HCT116 (cell line): Measurements from ENCODE around the gene RAI14. TPM values are rescaled to one million over a fixed set of nuclear protein-coding genes. Genes with fewer than 3 reads are reported as not detected.
A peak's percentile ranks its signal among the peaks of the same experiment; 100 is the strongest.

Experiments used
- ATAC-seq: fragments of 200-7000 bp; cut with Tn5 transposase; 2 replicates; pipeline ENCODE4 v1.9.1; 2020; ENCODE audit warnings: mild to moderate bottlenecking, moderate library complexity
- BruUV-seq: library from RNA; stranded (reverse); fragments of 400-500 nt; replicated peaks from 2 replicates; lab custom pipeline; 2021; lab: Mats Ljungman, UMichigan
- CTCF ChIA-PET: fragments of 300-600 bp; sonication (Branson Sonifier 250); formaldehyde crosslinking; loops from one replicate; lab custom pipeline; 2021; ENCODE audit warnings: antibody characterized with exemption; lab: Charles Lee
- POLR2A ChIA-PET: fragments of 300-600, 350-600 bp; sonication (Branson Sonifier 250); formaldehyde crosslinking; loops from one replicate; lab custom pipeline; 2021; ENCODE audit warnings: antibody characterized with exemption; lab: Charles Lee
- RAD21 ChIA-PET, 2 experiments: fragments of 300-600 bp; sonication (Branson Sonifier 250); formaldehyde crosslinking; loops; one replicate each; lab custom pipeline; 2023; ENCODE audit warnings: low total read pairs in 2 of 2; ENCODE audit not compliant: uncharacterized antibody in 2 of 2, unreplicated experiment in 2 of 2, low non-redundant PET in 1 of 2; lab: Charles Lee
- DNase-seq: peaks from one replicate; pipeline ENCODE4 v3.0.0-alpha.2; 2010; ENCODE audit warnings: low read depth, low spot score
- H2AFZ ChIP-seq: fragments of 200-600 bp; shearing (Covaris generic), sonication (generic); 2 replicates; pipeline ENCODE4 v1.6.1; 2017; ENCODE audit warnings: low read depth, mixed run types, mixed read lengths, antibody characterized with exemption, low read length; ENCODE audit not compliant: poor library complexity, severe bottlenecking
- H3K27ac ChIP-seq: 2 replicates; pipeline ENCODE4 v1.5.1; 2012; ENCODE audit warnings: low read depth, low read length
- H3K27me3 ChIP-seq: fragments of 200-600 bp; sonication (generic); 2 replicates; pipeline ENCODE4 v1.6.1; 2016; ENCODE audit warnings: mixed run types, low read length, mixed read lengths; ENCODE audit not compliant: insufficient read depth
- H3K36me3 ChIP-seq, 2 experiments: fragments of 200-500 bp in 1 of 2; fragments of 200-600 bp in 1 of 2; sonication (Bioruptor generic) in 1 of 2; sonication (generic) in 1 of 2; 2 replicates each; pipeline versions ENCODE4 v1.5.1 to v1.6.1; 2014 to 2016; ENCODE audit warnings: low read length in 2 of 2, inconsistent platforms in 1 of 2, mixed read lengths in 1 of 2, mixed run types in 1 of 2; ENCODE audit not compliant: insufficient read depth in 2 of 2, control insufficient read depth in 1 of 2
- H3K4me1 ChIP-seq, 2 experiments: fragments of 200-600 bp in 1 of 2; sonication (generic) in 1 of 2; 2 replicates each; pipeline versions ENCODE4 v1.5.1 to v1.6.1; 2012 to 2017; ENCODE audit warnings: low read length in 2 of 2, inconsistent platforms in 1 of 2, mild to moderate bottlenecking in 1 of 2, mixed read lengths in 1 of 2, mixed run types in 1 of 2, moderate library complexity in 1 of 2; ENCODE audit not compliant: insufficient read depth in 2 of 2, control insufficient read depth in 1 of 2
- H3K4me2 ChIP-seq: fragments of 200-600 bp; sonication (generic); 2 replicates; pipeline ENCODE4 v1.6.1; 2017; ENCODE audit warnings: mixed run types, low read length, mixed read lengths
- H3K4me3 ChIP-seq, 2 experiments: fragments of 200-600 bp in 1 of 2; sonication (generic) in 1 of 2; replicated peaks in 1 of 2; 2 replicates each; pipeline ENCODE4 v1.5.1; 2011 to 2016; ENCODE audit warnings: low read length in 2 of 2, control low read depth in 1 of 2, low read depth in 1 of 2, mild to moderate bottlenecking in 1 of 2, mixed read lengths in 1 of 2, mixed run types in 1 of 2
- H3K79me2 ChIP-seq: fragments of 200-600 bp; sonication (generic); 2 replicates; pipeline ENCODE4 v1.6.1; 2017; ENCODE audit warnings: mild to moderate bottlenecking, mixed run types, low read length, moderate library complexity, mixed read lengths; ENCODE audit not compliant: insufficient read depth
- H3K9ac ChIP-seq: fragments of 200-600 bp; sonication (generic); 2 replicates; pipeline ENCODE4 v1.6.1; 2016; ENCODE audit warnings: low read length, mixed read lengths
- H3K9me2 ChIP-seq: fragments of 200-600 bp; sonication (generic), shearing (Covaris generic); 2 replicates; pipeline ENCODE4 v1.6.1; 2017; ENCODE audit warnings: mixed run types, mild to moderate bottlenecking, moderate library complexity; ENCODE audit not compliant: insufficient read depth
- H3K9me3 ChIP-seq, 2 experiments: fragments of 200-500 bp in 1 of 2; fragments of 200-600 bp in 1 of 2; sonication (Bioruptor generic) in 1 of 2; sonication (generic) in 1 of 2; 2 replicates each; pipeline ENCODE4 v1.6.1; 2014 to 2017; ENCODE audit warnings: low read length in 2 of 2, mixed read lengths in 2 of 2, inconsistent platforms in 1 of 2, low read depth in 1 of 2, mild to moderate bottlenecking in 1 of 2, mixed run types in 1 of 2, moderate library complexity in 1 of 2; ENCODE audit not compliant: control insufficient read depth in 1 of 2, insufficient read depth in 1 of 2
- H4K20me1 ChIP-seq: fragments of 200-600 bp; sonication (generic), shearing (Covaris generic); 2 replicates; pipeline ENCODE4 v1.6.1; 2017; ENCODE audit warnings: mixed run types, mild to moderate bottlenecking, moderate library complexity; ENCODE audit not compliant: insufficient read depth
- CBX3 ChIP-seq: IDR thresholded peaks from 2 replicates; pipeline ENCODE4 v1.6.1; 2012; ENCODE audit warnings: low read depth
- CEBPB ChIP-seq: IDR thresholded peaks from 2 replicates; pipeline ENCODE4 v1.6.1; 2012; ENCODE audit warnings: low read depth
- EGR1 ChIP-seq: IDR thresholded peaks from 2 replicates; pipeline ENCODE4 v1.6.1; 2012; ENCODE audit warnings: low read depth
- ELF1 ChIP-seq: IDR thresholded peaks from 2 replicates; pipeline ENCODE4 v1.6.1; 2012; ENCODE audit warnings: low read depth, borderline replicate concordance
- EZH2 ChIP-seq: fragments of 200-600 bp; sonication (generic); IDR thresholded peaks from 2 replicates; pipeline ENCODE4 v1.6.1; 2017; ENCODE audit warnings: antibody characterized with exemption, mixed run types
- JUND ChIP-seq: IDR thresholded peaks from 2 replicates; pipeline ENCODE4 v1.6.1; 2012
- MAX ChIP-seq: IDR thresholded peaks from 2 replicates; pipeline ENCODE4 v1.6.1; 2012
- POLR2A ChIP-seq: IDR thresholded peaks from 2 replicates; pipeline ENCODE4 v1.7.0; 2011; ENCODE audit warnings: borderline replicate concordance; ENCODE audit not compliant: insufficient read depth, insufficient read length; ENCODE audit errors: extremely low read depth
- POLR2AphosphoS5 ChIP-seq: IDR thresholded peaks from 2 replicates; pipeline ENCODE4 v1.6.1; 2011; ENCODE audit warnings: mild to moderate bottlenecking, low read depth, low read length, moderate library complexity
- RAD21 ChIP-seq: IDR thresholded peaks from 2 replicates; pipeline ENCODE4 v1.6.1; 2012; ENCODE audit warnings: low read depth, mild to moderate bottlenecking
- SP1 ChIP-seq: IDR thresholded peaks from 2 replicates; pipeline ENCODE4 v1.6.1; 2012; ENCODE audit warnings: low read depth
- TCF7L2 ChIP-seq: IDR thresholded peaks from 2 replicates; pipeline ENCODE4 v1.7.0; 2011; ENCODE audit warnings: borderline replicate concordance, inconsistent platforms; ENCODE audit not compliant: insufficient read depth, insufficient read length; ENCODE audit errors: extremely low read depth
- intact Hi-C: fragments of 100-400 bp; cut with micrococcal nuclease; formaldehyde crosslinking; loops from 2 replicates; pipeline ENCODE4 v1.10.0; 2022
- total RNA-seq: library from RNA; stranded (reverse); gene quantifications from one replicate; pipeline ENCODE4 v1.2.1, GENCODE V29; 2021; ENCODE audit not compliant: unreplicated experiment
- TF ChIP-seq, protein P1 (sequence below): IDR thresholded peaks from 2 replicates; pipeline ENCODE4 v1.6.1; 2012; ENCODE audit warnings: low read depth
- TF ChIP-seq, protein P2 (sequence below): IDR thresholded peaks from 2 replicates; pipeline ENCODE4 v1.6.1; 2012

RAI14 gene
- total RNA-seq, 1 experiment from 2014 or later: 47.9 TPM

DNA sequence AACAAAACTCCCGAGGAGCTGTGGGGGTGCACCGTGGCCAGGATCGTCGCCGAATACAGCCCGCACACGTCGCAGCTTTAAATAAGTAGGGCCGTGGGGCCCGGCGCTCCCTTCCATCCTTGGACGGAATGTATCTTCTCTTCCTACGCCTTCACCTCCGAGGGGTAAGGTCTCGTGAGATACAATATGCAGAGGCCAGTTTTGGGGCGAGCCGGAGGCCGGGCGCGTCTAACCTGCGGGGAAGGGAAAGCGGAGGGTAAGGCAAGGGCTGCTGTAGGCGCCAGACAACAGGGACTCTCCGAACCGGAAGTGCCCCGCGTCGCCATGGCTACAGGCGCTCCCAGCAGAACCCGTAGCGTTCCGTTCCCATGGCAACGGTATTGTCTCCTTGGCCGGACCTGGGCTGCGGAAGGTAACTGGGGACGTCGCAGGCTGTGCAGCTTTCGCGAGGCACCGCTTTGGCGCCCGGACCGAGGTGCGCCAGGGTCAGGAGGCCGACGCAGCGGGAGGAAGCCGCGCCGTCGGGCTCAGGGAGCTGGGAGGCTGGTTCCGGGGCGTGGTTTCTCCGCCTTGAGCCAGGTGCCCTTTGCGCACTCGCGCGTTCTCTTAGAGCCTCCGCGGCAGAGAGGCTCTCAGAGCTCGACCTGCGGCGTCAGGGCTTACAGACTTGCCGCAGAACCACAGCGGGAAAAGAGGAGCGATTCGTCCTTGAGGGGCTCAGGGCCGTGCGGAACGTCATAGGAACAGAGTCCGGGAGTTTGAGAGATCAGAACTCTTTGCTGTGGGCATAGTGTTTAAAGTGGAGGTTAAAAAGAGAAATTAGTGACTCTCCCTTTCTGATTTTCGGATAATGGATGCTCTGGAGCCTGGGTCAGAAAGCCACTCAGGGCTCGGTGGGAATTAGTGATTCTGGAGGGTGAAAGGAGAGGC is 182.9 kb downstream of the RAI14 start, which contains the start of gene TTC23L:
TTC23L (plus strand) TSS at position 380 of the 930 bp plus-strand sequence. CDS start 1,508 bp downstream, outside the sequence.
- H2AFZ ChIP-seq: peak within 1 kb of the TSS; percentile 79
- ChIA-PET CTCF (no interaction called here), POLR2A (interaction anchor here (0.8 to 0.9 kb wide), 2 partner anchors 15 to 76 kb away, joined by 3 read pairs; partner anchors contain the start of genes BRIX1 and RAD1), RAD21 (no interaction called here)
- no peaks in the 10 kb centered on the region for H3K79me2 ChIP-seq
- TSS peak; percentile 33 for BruUV-seq
- no peak for TF ChIP-seq RAD21
- no peak for TF ChIP-seq EZH2
- TF ChIP-seq ELF1: peak; percentile 47; the same call in 1 of the 2 replicates
- TF ChIP-seq MAX: no peak; the same call in none of the 2 replicates
- TF ChIP-seq CEBPB: no peak
- peak; percentile 86 for TF ChIP-seq POLR2AphosphoS5
- no peak for TF ChIP-seq SP1
- peak; percentile 92 for TF ChIP-seq POLR2A
- H3K9ac ChIP-seq: peak within 1 kb of the TSS; percentile 61
- H3K4me2 ChIP-seq: peak within 1 kb of the TSS; percentile 90
- ATAC-seq (peak; percentile 96), DNase-seq (peak; percentile 60)
- H4K20me1 ChIP-seq: no peaks in the 10 kb centered on the region
- H3K27me3 ChIP-seq: no peaks in the 10 kb centered on the region
- peaks cover 4 to 15% of the 10 kb centered on the region in 2 experiments; a peak in 3 of 4 replicates for H3K4me1 ChIP-seq
- H3K9me3 ChIP-seq: no peaks in the 10 kb centered on the region
- no peaks in the 10 kb centered on the region for H3K9me2 ChIP-seq
- peak within 1 kb of the TSS; percentile 58 for H3K27ac ChIP-seq
- peak within 1 kb of the TSS; percentile 55 to 62 for H3K4me3 ChIP-seq
- intact Hi-C loops: no loop called here
- H3K36me3 ChIP-seq: no peaks in the 10 kb centered on the region

GRCh38 chr5:34841816-34842215 is 185.7 kb downstream of the RAI14 start:
- CTCF ChIA-PET: no interaction called here
- no peaks in the 10 kb centered on the region for H3K9me3 ChIP-seq
- intact Hi-C loops: no loop called here
- no TSS peak for BruUV-seq
- H3K9ac ChIP-seq: no peak overlapping the region
- TF ChIP-seq EZH2: no peak
- TF ChIP-seq TCF7L2: no peak
- TF ChIP-seq, protein P1, sequence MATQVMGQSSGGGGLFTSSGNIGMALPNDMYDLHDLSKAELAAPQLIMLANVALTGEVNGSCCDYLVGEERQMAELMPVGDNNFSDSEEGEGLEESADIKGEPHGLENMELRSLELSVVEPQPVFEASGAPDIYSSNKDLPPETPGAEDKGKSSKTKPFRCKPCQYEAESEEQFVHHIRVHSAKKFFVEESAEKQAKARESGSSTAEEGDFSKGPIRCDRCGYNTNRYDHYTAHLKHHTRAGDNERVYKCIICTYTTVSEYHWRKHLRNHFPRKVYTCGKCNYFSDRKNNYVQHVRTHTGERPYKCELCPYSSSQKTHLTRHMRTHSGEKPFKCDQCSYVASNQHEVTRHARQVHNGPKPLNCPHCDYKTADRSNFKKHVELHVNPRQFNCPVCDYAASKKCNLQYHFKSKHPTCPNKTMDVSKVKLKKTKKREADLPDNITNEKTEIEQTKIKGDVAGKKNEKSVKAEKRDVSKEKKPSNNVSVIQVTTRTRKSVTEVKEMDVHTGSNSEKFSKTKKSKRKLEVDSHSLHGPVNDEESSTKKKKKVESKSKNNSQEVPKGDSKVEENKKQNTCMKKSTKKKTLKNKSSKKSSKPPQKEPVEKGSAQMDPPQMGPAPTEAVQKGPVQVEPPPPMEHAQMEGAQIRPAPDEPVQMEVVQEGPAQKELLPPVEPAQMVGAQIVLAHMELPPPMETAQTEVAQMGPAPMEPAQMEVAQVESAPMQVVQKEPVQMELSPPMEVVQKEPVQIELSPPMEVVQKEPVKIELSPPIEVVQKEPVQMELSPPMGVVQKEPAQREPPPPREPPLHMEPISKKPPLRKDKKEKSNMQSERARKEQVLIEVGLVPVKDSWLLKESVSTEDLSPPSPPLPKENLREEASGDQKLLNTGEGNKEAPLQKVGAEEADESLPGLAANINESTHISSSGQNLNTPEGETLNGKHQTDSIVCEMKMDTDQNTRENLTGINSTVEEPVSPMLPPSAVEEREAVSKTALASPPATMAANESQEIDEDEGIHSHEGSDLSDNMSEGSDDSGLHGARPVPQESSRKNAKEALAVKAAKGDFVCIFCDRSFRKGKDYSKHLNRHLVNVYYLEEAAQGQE: no peak
- no peak for TF ChIP-seq JUND
- TF ChIP-seq MAX: no peak
- no peak for TF ChIP-seq EGR1
- no peak for TF ChIP-seq CBX3
- no peak for TF ChIP-seq RAD21
- no peak for TF ChIP-seq CEBPB
- TF ChIP-seq, protein P2, sequence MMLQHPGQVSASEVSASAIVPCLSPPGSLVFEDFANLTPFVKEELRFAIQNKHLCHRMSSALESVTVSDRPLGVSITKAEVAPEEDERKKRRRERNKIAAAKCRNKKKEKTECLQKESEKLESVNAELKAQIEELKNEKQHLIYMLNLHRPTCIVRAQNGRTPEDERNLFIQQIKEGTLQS: no peak
- H3K4me1 ChIP-seq: peaks cover 4 to 15% of the 10 kb centered on the region in 2 experiments; a peak in 3 of 4 replicates
- H3K27ac ChIP-seq: no peak overlapping the region
- no peaks in the 10 kb centered on the region for H3K36me3 ChIP-seq
- no peak overlapping the region for H2AFZ ChIP-seq
- RAD21 ChIA-PET: no interaction called here
- no peaks in the 10 kb centered on the region for H4K20me1 ChIP-seq
- no peak for ATAC-seq
- POLR2A ChIA-PET: no interaction called here
- no peak for DNase-seq
- no peak overlapping the region for H3K4me2 ChIP-seq
- no peak overlapping the region for H3K4me3 ChIP-seq
- H3K79me2 ChIP-seq: no peaks in the 10 kb centered on the region
- no peaks in the 10 kb centered on the region for H3K27me3 ChIP-seq
- H3K9me2 ChIP-seq: no peaks in the 10 kb centered on the region
